H1 (cell line): ENCODE results near the gene MACROD2.
"Not testable (repeated sequence)": the region's sequence is repeated elsewhere in the genome, so short reads cannot be mapped to it uniquely, and the experiment has no call there.

Experiments used
- POLR2A ChIP-seq, 2 experiments: IDR thresholded peaks; 1 replicate in 1 of 2; 2 replicates in 1 of 2; pipeline ENCODE4 v1.6.1; 2011; ENCODE audit warnings: low read depth in 2 of 2, low read length in 2 of 2, mild to moderate bottlenecking in 2 of 2; ENCODE audit errors: control extremely low read depth in 1 of 2
- TAF1 ChIP-seq: IDR thresholded peaks from 2 replicates; pipeline ENCODE4 v1.6.1; 2011; ENCODE audit warnings: mild to moderate bottlenecking, low read depth, low read length
- ZNF274 ChIP-seq: IDR thresholded peaks from 2 replicates; pipeline ENCODE4 v1.7.0; 2012; ENCODE audit warnings: low read length, borderline replicate concordance; ENCODE audit errors: extremely low read depth
- TF ChIP-seq, protein P1 (sequence below), 3 experiments: IDR thresholded peaks; 1 replicate in 2 of 3; 2 replicates in 1 of 3; pipeline versions ENCODE4 v1.5.1 to v1.6.1; 2011; ENCODE audit warnings: low read length in 3 of 3, mild to moderate bottlenecking in 3 of 3, inconsistent platforms in 2 of 3, low read depth in 1 of 3, moderate library complexity in 1 of 3; ENCODE audit not compliant: insufficient read depth in 1 of 3; ENCODE audit errors: control extremely low read depth in 1 of 3
- TF ChIP-seq, protein P2 (sequence below): IDR thresholded peaks from 2 replicates; pipeline ENCODE4 v1.6.1; 2012; ENCODE audit warnings: low read length, inconsistent platforms

GRCh38 chr20:14981486-14981885, 986.2 kb downstream of the MACROD2 start:
- TF ChIP-seq ZNF274; POLR2A (IDR thresholded peaks at IDR 0.05; ENCODE audit: control extremely low read depth in 1 of 2, low read depth in 2 of 2, low read length in 2 of 2); TAF1: not testable (repeated sequence)
- TF ChIP-seq, protein P1, sequence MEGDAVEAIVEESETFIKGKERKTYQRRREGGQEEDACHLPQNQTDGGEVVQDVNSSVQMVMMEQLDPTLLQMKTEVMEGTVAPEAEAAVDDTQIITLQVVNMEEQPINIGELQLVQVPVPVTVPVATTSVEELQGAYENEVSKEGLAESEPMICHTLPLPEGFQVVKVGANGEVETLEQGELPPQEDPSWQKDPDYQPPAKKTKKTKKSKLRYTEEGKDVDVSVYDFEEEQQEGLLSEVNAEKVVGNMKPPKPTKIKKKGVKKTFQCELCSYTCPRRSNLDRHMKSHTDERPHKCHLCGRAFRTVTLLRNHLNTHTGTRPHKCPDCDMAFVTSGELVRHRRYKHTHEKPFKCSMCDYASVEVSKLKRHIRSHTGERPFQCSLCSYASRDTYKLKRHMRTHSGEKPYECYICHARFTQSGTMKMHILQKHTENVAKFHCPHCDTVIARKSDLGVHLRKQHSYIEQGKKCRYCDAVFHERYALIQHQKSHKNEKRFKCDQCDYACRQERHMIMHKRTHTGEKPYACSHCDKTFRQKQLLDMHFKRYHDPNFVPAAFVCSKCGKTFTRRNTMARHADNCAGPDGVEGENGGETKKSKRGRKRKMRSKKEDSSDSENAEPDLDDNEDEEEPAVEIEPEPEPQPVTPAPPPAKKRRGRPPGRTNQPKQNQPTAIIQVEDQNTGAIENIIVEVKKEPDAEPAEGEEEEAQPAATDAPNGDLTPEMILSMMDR (IDR thresholded peaks at IDR 0.05; ENCODE audit: control extremely low read depth in 1 of 3, insufficient read depth in 1 of 3, low read depth in 1 of 3, low read length in 3 of 3) = not testable (repeated sequence)
- TF ChIP-seq, protein P2, sequence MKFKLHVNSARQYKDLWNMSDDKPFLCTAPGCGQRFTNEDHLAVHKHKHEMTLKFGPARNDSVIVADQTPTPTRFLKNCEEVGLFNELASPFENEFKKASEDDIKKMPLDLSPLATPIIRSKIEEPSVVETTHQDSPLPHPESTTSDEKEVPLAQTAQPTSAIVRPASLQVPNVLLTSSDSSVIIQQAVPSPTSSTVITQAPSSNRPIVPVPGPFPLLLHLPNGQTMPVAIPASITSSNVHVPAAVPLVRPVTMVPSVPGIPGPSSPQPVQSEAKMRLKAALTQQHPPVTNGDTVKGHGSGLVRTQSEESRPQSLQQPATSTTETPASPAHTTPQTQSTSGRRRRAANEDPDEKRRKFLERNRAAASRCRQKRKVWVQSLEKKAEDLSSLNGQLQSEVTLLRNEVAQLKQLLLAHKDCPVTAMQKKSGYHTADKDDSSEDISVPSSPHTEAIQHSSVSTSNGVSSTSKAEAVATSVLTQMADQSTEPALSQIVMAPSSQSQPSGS = not testable (repeated sequence)
